Fibroblast of lung (primary cell): ENCODE results near the gene ACOT7. TPM values are rescaled to one million over a fixed set of nuclear protein-coding genes. Genes with fewer than 3 reads are reported as not detected.
"Not testable (repeated sequence)": the region's sequence is repeated elsewhere in the genome, so short reads cannot be mapped to it uniquely, and the experiment has no call there.

Source experiments
- DNase-seq, 2 donors: peaks; one replicate each; pipeline versions ENCODE4 v3.0.0 to v3.0.0-alpha.2; 2010; ENCODE audit warnings: low read depth in 2 of 2
- H2AFZ ChIP-seq: 2 replicates; pipeline ENCODE4 v1.5.1; 2012; ENCODE audit warnings: low read length, control low read depth, inconsistent platforms
- H3K27ac ChIP-seq: 2 replicates; pipeline ENCODE4 v1.5.1; 2011; ENCODE audit warnings: low read length, control low read depth; ENCODE audit not compliant: insufficient read depth
- H3K27me3 ChIP-seq: 2 replicates; pipeline ENCODE4 v1.5.1; 2011; ENCODE audit warnings: mild to moderate bottlenecking, low read length; ENCODE audit not compliant: control insufficient read depth, insufficient read depth
- H3K36me3 ChIP-seq: 2 replicates; pipeline ENCODE4 v1.5.1; 2011; ENCODE audit warnings: low read length; ENCODE audit not compliant: control insufficient read depth, insufficient read depth
- H3K4me1 ChIP-seq: 2 replicates; pipeline ENCODE4 v1.5.1; 2011; ENCODE audit warnings: low read length; ENCODE audit not compliant: control insufficient read depth, insufficient read depth; ENCODE audit errors: extremely low read depth
- H3K4me2 ChIP-seq: 2 replicates; pipeline ENCODE4 v1.5.1; 2011; ENCODE audit warnings: low read length, control low read depth; ENCODE audit not compliant: insufficient read depth; ENCODE audit errors: extremely low read depth
- H3K4me3 ChIP-seq, 4 experiments: fragments of 200-600 bp in 1 of 4; sonication (generic) in 1 of 4; replicated peaks in 1 of 4; 2 replicates each; pipeline ENCODE4 v1.5.1; 2011 to 2016; ENCODE audit warnings: low read length in 4 of 4, low read depth in 3 of 4, mild to moderate bottlenecking in 3 of 4, control low read depth in 2 of 4, inconsistent platforms in 1 of 4, mixed read lengths in 1 of 4; ENCODE audit not compliant: insufficient read depth in 1 of 4; ENCODE audit errors: control extremely low read depth in 1 of 4
- H3K79me2 ChIP-seq: 2 replicates; pipeline ENCODE4 v1.5.1; 2012; ENCODE audit warnings: mild to moderate bottlenecking, low read length, inconsistent platforms; ENCODE audit not compliant: control insufficient read depth, insufficient read depth
- H3K9ac ChIP-seq: 2 replicates; pipeline ENCODE4 v1.5.1; 2011; ENCODE audit warnings: mild to moderate bottlenecking, low read length, control low read depth; ENCODE audit not compliant: insufficient read depth
- H3K9me3 ChIP-seq: 2 replicates; pipeline ENCODE4 v1.5.1; 2012; ENCODE audit warnings: low read depth, low read length; ENCODE audit not compliant: control insufficient read depth, insufficient read depth
- H4K20me1 ChIP-seq: 2 replicates; pipeline ENCODE4 v1.5.1; 2011; ENCODE audit warnings: low read length; ENCODE audit not compliant: control insufficient read depth, insufficient read depth; ENCODE audit errors: extremely low read depth
- CTCF ChIP-seq, 2 donors: IDR thresholded peaks in 1 of 2; conservative IDR thresholded peaks in 1 of 2; 1 replicate in 1 of 2; 2 replicates in 1 of 2; pipeline ENCODE4 v1.5.1; 2011 to 2012; ENCODE audit warnings: low read length in 2 of 2, control low read depth in 1 of 2, inconsistent platforms in 1 of 2, low read depth in 1 of 2, mild to moderate bottlenecking in 1 of 2
- EZH2 ChIP-seq: IDR thresholded peaks from 2 replicates; pipeline ENCODE4 v1.5.1; 2012; ENCODE audit warnings: low read length, control low read depth, mild to moderate bottlenecking; ENCODE audit errors: missing control alignments
- polyA plus RNA-seq, 2 donors: library from polyadenylated mRNA; depleted of rRNA in 1 of 2; stranded (reverse) in 1 of 2; unstranded in 1 of 2; fragments of >200 nt; gene quantifications; 2 replicates each; pipeline ENCODE4 v1.2.1, GENCODE V29; 2011 to 2012; ENCODE audit warnings: missing spikeins in 1 of 2
- total RNA-seq: library from RNA; depleted of rRNA; stranded (reverse); fragments of >200 nt; gene quantifications from 2 replicates; pipeline ENCODE4 v1.2.1, GENCODE V29; 2014

The ACOT7 gene
- total and polyA plus RNA-seq, 2 donors (not counting 1 experiment from before 2014, with no cell fraction given): 50.7 to 58.0 TPM

GRCh38 chr1:6440198-6441126, 46.9 kb upstream of the ACOT7 start:
- TF ChIP-seq EZH2: no peak
- Histone ChIP-seq H3K27ac (no peak overlapping the region), H2AFZ (no peak overlapping the region), H3K79me2 (no peaks in the 10 kb centered on the region), H3K4me2 (no peak overlapping the region), H3K4me3 (no peak overlapping the region), H3K36me3 (no peaks in the 10 kb centered on the region), H3K9me3 (no peaks in the 10 kb centered on the region), H3K27me3 (peaks cover 4% of the 10 kb centered on the region), H3K4me1 (no peaks in the 10 kb centered on the region), H4K20me1 (no peaks in the 10 kb centered on the region), H3K9ac (no peak overlapping the region)
- peak; percentile 26 to 43 for DNase-seq

- Histone ChIP-seq H3K36me3 (no peaks in the 10 kb centered on the region), H3K27me3 (peaks cover 6% of the 10 kb centered on the region)
These were observed 44.5 kb upstream of the ACOT7 start for GRCh38 chr1:6438047-6438525.

GRCh38 chr1:6437012-6437700, 43.6 kb upstream of the ACOT7 start:
- not testable (repeated sequence) for H3K36me3 ChIP-seq, H3K27me3 ChIP-seq, H2AFZ ChIP-seq, H3K4me1 ChIP-seq, H3K79me2 ChIP-seq, H3K4me2 ChIP-seq, H3K9ac ChIP-seq, H4K20me1 ChIP-seq, H3K27ac ChIP-seq, H3K4me3 ChIP-seq, H3K9me3 ChIP-seq
- DNase-seq: peak in 1 of 2 donors; percentile 44

More at GRCh38 chr1:6438047-6438525, 44.5 kb upstream of the ACOT7 start:
- no peak overlapping the region for H3K4me3 ChIP-seq
- no peaks in the 10 kb centered on the region for H3K9me3 ChIP-seq
- H4K20me1 ChIP-seq: no peaks in the 10 kb centered on the region
- no peak overlapping the region for H3K27ac ChIP-seq
- peak; percentile 26 to 34 for DNase-seq
- H2AFZ ChIP-seq: no peak overlapping the region
- no peaks in the 10 kb centered on the region for H3K4me1 ChIP-seq
- H3K79me2 ChIP-seq: no peaks in the 10 kb centered on the region
- H3K4me2 ChIP-seq: no peak overlapping the region
- TF ChIP-seq CTCF (conservative IDR thresholded peaks at IDR 0.05 in 1 of 2, IDR thresholded peaks at IDR 0.05 in 1 of 2; ENCODE audit: low read depth in 1 of 2, low read length in 2 of 2): peak; percentile 87 to 93
- TF ChIP-seq EZH2: no peak
- no peak overlapping the region for H3K9ac ChIP-seq

GRCh38 chr1:6436277-6436676, 42.7 kb upstream of the ACOT7 start:
- H3K9ac ChIP-seq, H3K4me1 ChIP-seq, H3K4me3 ChIP-seq, H3K4me2 ChIP-seq, H3K36me3 ChIP-seq, DNase-seq, H2AFZ ChIP-seq, H3K79me2 ChIP-seq, H4K20me1 ChIP-seq, H3K27me3 ChIP-seq, H3K9me3 ChIP-seq, H3K27ac ChIP-seq: not testable (repeated sequence)
